Transverse colon (tissue), 4 donors: Measurements from ENCODE around the gene DTNBP1. TPM values are rescaled to one million over a fixed set of nuclear protein-coding genes. Genes with fewer than 3 reads are reported as not detected.
"Not testable (repeated sequence)": the region's sequence is repeated elsewhere in the genome, so short reads cannot be mapped to it uniquely, and the experiment has no call there.

Source experiments
- DNase-seq: peaks from one replicate; pipeline ENCODE4 v3.0.0-alpha.2; 2019
- H3K27ac ChIP-seq, 4 donors: fragments of 200-600 bp; sonication (generic); 2 replicates each; pipeline ENCODE4 v1.5.1; 2016 to 2018; ENCODE audit warnings: inconsistent platforms in 4 of 4
- H3K27me3 ChIP-seq: fragments of 200-600 bp; sonication (generic); 2 replicates; pipeline ENCODE4 v1.5.1; 2017; ENCODE audit warnings: inconsistent platforms
- H3K36me3 ChIP-seq, 4 donors: fragments of 200-600 bp; sonication (generic); 2 replicates each; pipeline ENCODE4 v1.5.1; 2017 to 2019; ENCODE audit warnings: inconsistent platforms in 4 of 4
- H3K4me1 ChIP-seq, 4 donors: fragments of 200-600 bp; sonication (generic); 2 replicates each; pipeline ENCODE4 v1.5.1; 2017 to 2020; ENCODE audit warnings: inconsistent platforms in 4 of 4
- H3K4me3 ChIP-seq, 4 donors: fragments of 200-600 bp; sonication (generic); 1 replicate in 1 of 4; 2 replicates in 3 of 4; pipeline versions ENCODE4 v1.5.1 to v1.6.1; 2017 to 2019; ENCODE audit warnings: inconsistent platforms in 4 of 4
- H3K9me3 ChIP-seq, 2 donors: fragments of 200-600 bp; sonication (generic); 2 replicates each; pipeline ENCODE4 v1.5.1; 2017 to 2019; ENCODE audit warnings: inconsistent platforms in 2 of 2
- CTCF ChIP-seq, 5 experiments: fragments of 200-600 bp in 3 of 5; fragments of 450-650 bp in 2 of 5; sonication (generic) in 3 of 5; IDR thresholded peaks; 1 replicate in 2 of 5; 2 replicates in 3 of 5; pipeline ENCODE4 v1.5.1; 2016 to 2017; ENCODE audit warnings: antibody characterized with exemption in 5 of 5, inconsistent platforms in 3 of 5, mild to moderate bottlenecking in 2 of 5, moderate library complexity in 1 of 5
- EP300 ChIP-seq: sonication (generic); formaldehyde crosslinking; IDR thresholded peaks from one replicate; pipeline ENCODE4 v1.6.1; 2017; ENCODE audit warnings: antibody characterized with exemption, low read depth
- POLR2A ChIP-seq: fragments of 450-650 bp; IDR thresholded peaks from one replicate; pipeline ENCODE4 v1.6.1; 2016; ENCODE audit warnings: antibody characterized with exemption, mild to moderate bottlenecking, moderate library complexity
- POLR2AphosphoS5 ChIP-seq, 3 donors: sonication (generic); formaldehyde crosslinking; IDR thresholded peaks; one replicate each; pipeline ENCODE4 v1.6.1; 2016; ENCODE audit warnings: antibody characterized with exemption in 3 of 3
- WGBS, 2 donors: methylation state at CpG; one replicate each; pipeline ENCODE4 v1.1.5; 2018; ENCODE audit warnings: low coverage in 1 of 2; 5-methylcytosine and 5-hydroxymethylcytosine counted together
- in situ Hi-C, 4 donors: fragments of 200-750 bp; cut with MboI; loops; one replicate each; pipeline versions ENCODE4 v1.15.0 to v1.15.1; 2017; ENCODE audit warnings: low sequenced_read_pairs in 3 of 4, low pct_ligation_motif_present in 1 of 4, low pct_unique_long_range_greater_than_20kb in 1 of 4
- intact Hi-C: fragments of 100-400 bp; cut with DNase I; formaldehyde crosslinking; loops from one replicate; pipeline ENCODE4 v1.15.1; 2023; ENCODE audit warnings: low total_unique reads
- total RNA-seq, 4 donors: library from RNA; depleted of rRNA; stranded (reverse); fragments of >200 nt; gene quantifications; one replicate each; pipeline ENCODE4 v1.1.0, GENCODE V29; 2016

Gene DTNBP1
- total RNA-seq, 4 donors from 2014 or later, result 6.0 to 20.3 (median 16.0) TPM

- Histone ChIP-seq H3K4me1 (peaks cover 0 to 4% (median 2%) of the 10 kb centered on the region in 4 donors), H3K4me3 (no peak overlapping the region), H3K9me3 (no peaks in the 10 kb centered on the region), H3K27me3 (no peaks in the 10 kb centered on the region), H3K27ac (no peak overlapping the region), H3K36me3 (no peaks in the 10 kb centered on the region)
- intact Hi-C loops, result no loop called here
- TF ChIP-seq EP300, result no peak
- no peak for TF ChIP-seq CTCF (IDR thresholded peaks at IDR 0.05)
- no peak for TF ChIP-seq POLR2AphosphoS5 (IDR thresholded peaks at IDR 0.05)
- TF ChIP-seq POLR2A, result no peak
- DNase-seq, result no peak
- 68 to 70% methylated on average over 5 of the region's 5 CpGs for WGBS, 2 donors
- in situ Hi-C loops, result no loop called here
Measured at GRCh38 chr6:15547400-15547799, 115.4 kb downstream of the DTNBP1 start.

GRCh38 chr6:15546591-15546990, 116.2 kb downstream of the DTNBP1 start:
- Histone ChIP-seq H3K4me3 (no peak overlapping the region), H3K27ac (no peak overlapping the region), H3K9me3 (no peaks in the 10 kb centered on the region), H3K4me1 (peaks cover 0 to 4% (median 2%) of the 10 kb centered on the region in 4 donors), H3K27me3 (no peaks in the 10 kb centered on the region), H3K36me3 (no peaks in the 10 kb centered on the region)
- intact Hi-C loops, result no loop called here
- TF ChIP-seq POLR2AphosphoS5 (IDR thresholded peaks at IDR 0.05), result no peak
- no peak for TF ChIP-seq EP300
- no peak for TF ChIP-seq POLR2A
- TF ChIP-seq CTCF (IDR thresholded peaks at IDR 0.05), result no peak
- WGBS, 2 donors, result 92 to 96% methylated on average over 5 of the region's 5 CpGs
- no peak for DNase-seq
- in situ Hi-C loops, result no loop called here

GRCh38 chr6:15544321-15544900, 118.4 kb downstream of the DTNBP1 start:
- Histone ChIP-seq H3K9me3 (no peaks in the 10 kb centered on the region), H3K27ac (no peak overlapping the region), H3K4me3 (no peak overlapping the region), H3K36me3 (no peaks in the 10 kb centered on the region), H3K4me1 (no peaks in the 10 kb centered on the region), H3K27me3 (no peaks in the 10 kb centered on the region)
- no peak for DNase-seq
- 75 to 95% methylated on average over 4 of the region's 4 CpGs for WGBS, 2 donors
- intact Hi-C loops, result no loop called here
- TF ChIP-seq CTCF (IDR thresholded peaks at IDR 0.05), result no peak
- TF ChIP-seq EP300, result no peak
- TF ChIP-seq POLR2AphosphoS5 (IDR thresholded peaks at IDR 0.05), result no peak
- no peak for TF ChIP-seq POLR2A
- in situ Hi-C loops, result no loop called here

GRCh38 chr6:15543332-15543917, 119.4 kb downstream of the DTNBP1 start:
- H3K27me3 ChIP-seq, in situ Hi-C loops, H3K36me3 ChIP-seq, H3K27ac ChIP-seq, H3K9me3 ChIP-seq, intact Hi-C loops, H3K4me1 ChIP-seq, H3K4me3 ChIP-seq, DNase-seq: not testable (repeated sequence)
- 94 to 98% methylated on average over 5 of the region's 5 CpGs for WGBS, 2 donors
